GM18951 (cell line): ENCODE measurements around the gene ZNF101.

Experiments
- POLR2A ChIP-seq: IDR thresholded peaks from 4 replicates; pipeline ENCODE4 v1.6.1; 2011; ENCODE audit warnings: mild to moderate bottlenecking; ENCODE audit not compliant: insufficient read length, insufficient read depth; ENCODE audit errors: extremely low read depth
- in situ Hi-C: fragments of 300-500 bp; cut with MboI; formaldehyde crosslinking; loops from one replicate; pipeline ENCODE4 v1.12.0; 2022; ENCODE audit warnings: low sequenced_read_pairs, mixed read lengths, inconsistent platforms; ENCODE audit not compliant: unreplicated experiment

Gene ZNF101

GRCh38 chr19:19668230-19669012, at the start of gene ZNF101:
Gene ZNF101, plus strand, starts transcription at chr19:19668839. Its CDS starts 125 bp downstream, at chr19:19668964.
- in situ Hi-C loops = no loop called here
- TF ChIP-seq POLR2A = peak; percentile 84

GRCh38 chr19:19619181-19619848, 49.3 kb upstream of the ZNF101 start:
- no peak for TF ChIP-seq POLR2A
- in situ Hi-C loops = no loop called here

- in situ Hi-C loops = no loop called here
- no peak for TF ChIP-seq POLR2A
These were observed 48.8 kb upstream of the ZNF101 start for GRCh38 chr19:19619849-19620210.

- TF ChIP-seq POLR2A = no peak
- in situ Hi-C loops = no loop called here
These were observed 45.3 kb upstream of the ZNF101 start for GRCh38 chr19:19623383-19623782.

GRCh38 chr19:19624032-19624570, 44.5 kb upstream of the ZNF101 start:
- no peak for TF ChIP-seq POLR2A
- in situ Hi-C loops = no loop called here

- in situ Hi-C loops = loop anchor here (25.0 kb wide), 1 partner anchor 264 kb away; no protein-coding TSS in a partner anchor
- no peak for TF ChIP-seq POLR2A
These were observed 41.8 kb upstream of the ZNF101 start for GRCh38 chr19:19626516-19627472.

- in situ Hi-C loops = loop anchor here (25.0 kb wide), 1 partner anchor 266 kb away; no protein-coding TSS in a partner anchor
- TF ChIP-seq POLR2A = peak; percentile 55
These were observed 40.8 kb upstream of the ZNF101 start, which contains the start of gene LPAR2 for GRCh38 chr19:19627621-19628500. Gene LPAR2, minus strand, starts transcription at chr19:19628220. Its CDS starts 945 bp downstream, at chr19:19627275.

- in situ Hi-C loops = loop anchor here (25.0 kb wide), 1 partner anchor 266 kb away; no protein-coding TSS in a partner anchor
- TF ChIP-seq POLR2A = no peak
These were observed 40.0 kb upstream of the ZNF101 start for GRCh38 chr19:19628501-19629134.

GRCh38 chr19:19630062-19630414, 38.6 kb upstream of the ZNF101 start:
- in situ Hi-C loops = loop anchor here (25.0 kb wide), 1 partner anchor 268 kb away; no protein-coding TSS in a partner anchor
- no peak for TF ChIP-seq POLR2A

GRCh38 chr19:19630426-19630825, 38.2 kb upstream of the ZNF101 start:
- TF ChIP-seq POLR2A = no peak
- in situ Hi-C loops = loop anchor here (25.0 kb wide), 1 partner anchor 268 kb away; no protein-coding TSS in a partner anchor

GRCh38 chr19:19631346-19631745, 37.3 kb upstream of the ZNF101 start:
- in situ Hi-C loops = loop anchor here (25.0 kb wide), 1 partner anchor 269 kb away; no protein-coding TSS in a partner anchor
- TF ChIP-seq POLR2A = no peak
